Esophagus muscularis mucosa (tissue), 4 donors: ENCODE measurements around the gene ANKRD44. TPM values are rescaled to one million over a fixed set of nuclear protein-coding genes. Genes with fewer than 3 reads are reported as not detected.
A peak's percentile ranks its signal among the peaks of the same experiment; 100 is the strongest.

Experiments used
- DNase-seq: peaks from one replicate; pipeline ENCODE4 v3.0.0-alpha.2; 2017; ENCODE audit errors: extremely low spot score
- H3K27ac ChIP-seq, 4 donors: fragments of 200-600 bp; sonication (generic); replicated peaks in 1 of 4; 1 replicate in 3 of 4; 2 replicates in 1 of 4; pipeline ENCODE4 v1.5.1; 2016 to 2019; ENCODE audit warnings: mild to moderate bottlenecking in 1 of 4
- H3K27me3 ChIP-seq, 4 donors: fragments of 200-600 bp; sonication (generic); one replicate each; pipeline versions ENCODE4 v1.5.1 to v1.6.0; 2016 to 2019
- H3K36me3 ChIP-seq, 4 donors: fragments of 200-600 bp; sonication (generic); one replicate each; pipeline ENCODE4 v1.5.1; 2016 to 2019
- H3K4me1 ChIP-seq, 4 donors: fragments of 200-600 bp; sonication (generic); one replicate each; pipeline ENCODE4 v1.5.1; 2016 to 2019
- H3K4me3 ChIP-seq, 4 donors: fragments of 200-600 bp; sonication (generic); 1 replicate in 2 of 4; 2 replicates in 2 of 4; pipeline ENCODE4 v1.5.1; 2016 to 2019; ENCODE audit warnings: mild to moderate bottlenecking in 4 of 4, moderate library complexity in 1 of 4
- H3K9me3 ChIP-seq, 4 donors: fragments of 200-600 bp; sonication (generic); 1 replicate in 3 of 4; 2 replicates in 1 of 4; pipeline ENCODE4 v1.5.1; 2016 to 2019
- EP300 ChIP-seq: sonication (generic); formaldehyde crosslinking; IDR thresholded peaks from one replicate; pipeline ENCODE4 v1.6.1; 2017; ENCODE audit warnings: antibody characterized with exemption
- POLR2A ChIP-seq: fragments of 450-650 bp; IDR thresholded peaks from one replicate; pipeline ENCODE4 v1.6.1; 2017; ENCODE audit warnings: antibody characterized with exemption, moderate library complexity, mild to moderate bottlenecking, low read depth
- POLR2AphosphoS5 ChIP-seq, 2 donors: sonication (generic); formaldehyde crosslinking; IDR thresholded peaks; one replicate each; pipeline ENCODE4 v1.6.1; 2017; ENCODE audit warnings: antibody characterized with exemption in 2 of 2
- WGBS: methylation state at CpG from one replicate; pipeline ENCODE4 v1.1.5; 2018; 5-methylcytosine and 5-hydroxymethylcytosine counted together
- intact Hi-C: fragments of 100-400 bp; cut with DNase I; formaldehyde crosslinking; loops from one replicate; pipeline ENCODE4 v1.15.1; 2023
- total RNA-seq, 4 donors: library from RNA; depleted of rRNA; stranded (reverse); fragments of >200 nt; gene quantifications; one replicate each; pipeline versions ENCODE4 v1.1.0 to v1.2.1, GENCODE V29; 2016
- TF ChIP-seq, protein P1 (sequence below), 3 experiments: fragments of 200-600 bp in 2 of 3; fragments of 450-650 bp in 1 of 3; sonication (generic) in 2 of 3; IDR thresholded peaks; one replicate each; pipeline ENCODE4 v1.5.1; 2017 to 2019; ENCODE audit warnings: antibody characterized with exemption in 3 of 3, mild to moderate bottlenecking in 2 of 3, moderate library complexity in 1 of 3

The ANKRD44 gene
- total RNA-seq, 4 donors from 2014 or later = 41.4 to 76.6 (median 48.1) TPM

DNA sequence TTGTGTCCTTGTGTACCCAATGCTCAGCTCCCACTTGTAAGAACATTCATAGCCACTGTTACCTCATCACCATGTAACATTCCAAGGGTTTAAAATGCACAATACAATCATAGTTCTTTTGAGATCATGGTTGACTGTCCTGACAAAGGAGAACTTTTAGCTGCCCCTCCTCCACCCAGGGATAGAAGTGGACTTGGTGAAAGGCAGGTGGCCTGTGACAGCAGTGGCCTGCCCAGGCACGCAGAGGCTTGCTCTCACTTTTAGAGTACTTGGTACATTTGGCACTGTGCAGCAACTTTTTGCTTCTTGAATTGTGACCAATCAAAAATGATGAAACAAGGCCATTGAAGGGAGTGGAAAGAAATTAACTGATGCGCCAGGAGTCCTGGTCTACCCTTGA, 108.7 kb downstream of the ANKRD44 start:
- DNase-seq = no peak
- 100% methylated on average over 2 of the region's 2 CpGs for WGBS
- H3K27me3 ChIP-seq = no peaks in the 10 kb centered on the region
- no peak overlapping the region for H3K27ac ChIP-seq
- H3K36me3 ChIP-seq = no peaks in the 10 kb centered on the region
- intact Hi-C loops = no loop called here
- no peak for TF ChIP-seq EP300
- TF ChIP-seq, protein P1, sequence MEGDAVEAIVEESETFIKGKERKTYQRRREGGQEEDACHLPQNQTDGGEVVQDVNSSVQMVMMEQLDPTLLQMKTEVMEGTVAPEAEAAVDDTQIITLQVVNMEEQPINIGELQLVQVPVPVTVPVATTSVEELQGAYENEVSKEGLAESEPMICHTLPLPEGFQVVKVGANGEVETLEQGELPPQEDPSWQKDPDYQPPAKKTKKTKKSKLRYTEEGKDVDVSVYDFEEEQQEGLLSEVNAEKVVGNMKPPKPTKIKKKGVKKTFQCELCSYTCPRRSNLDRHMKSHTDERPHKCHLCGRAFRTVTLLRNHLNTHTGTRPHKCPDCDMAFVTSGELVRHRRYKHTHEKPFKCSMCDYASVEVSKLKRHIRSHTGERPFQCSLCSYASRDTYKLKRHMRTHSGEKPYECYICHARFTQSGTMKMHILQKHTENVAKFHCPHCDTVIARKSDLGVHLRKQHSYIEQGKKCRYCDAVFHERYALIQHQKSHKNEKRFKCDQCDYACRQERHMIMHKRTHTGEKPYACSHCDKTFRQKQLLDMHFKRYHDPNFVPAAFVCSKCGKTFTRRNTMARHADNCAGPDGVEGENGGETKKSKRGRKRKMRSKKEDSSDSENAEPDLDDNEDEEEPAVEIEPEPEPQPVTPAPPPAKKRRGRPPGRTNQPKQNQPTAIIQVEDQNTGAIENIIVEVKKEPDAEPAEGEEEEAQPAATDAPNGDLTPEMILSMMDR (IDR thresholded peaks at IDR 0.05) = no peak
- TF ChIP-seq POLR2AphosphoS5 (IDR thresholded peaks at IDR 0.05) = no peak
- TF ChIP-seq POLR2A = no peak
- no peak overlapping the region for H3K4me3 ChIP-seq
- no peaks in the 10 kb centered on the region for H3K9me3 ChIP-seq
- H3K4me1 ChIP-seq = peaks cover 4 to 75% (median 74%) of the 10 kb centered on the region in 4 donors

DNA sequence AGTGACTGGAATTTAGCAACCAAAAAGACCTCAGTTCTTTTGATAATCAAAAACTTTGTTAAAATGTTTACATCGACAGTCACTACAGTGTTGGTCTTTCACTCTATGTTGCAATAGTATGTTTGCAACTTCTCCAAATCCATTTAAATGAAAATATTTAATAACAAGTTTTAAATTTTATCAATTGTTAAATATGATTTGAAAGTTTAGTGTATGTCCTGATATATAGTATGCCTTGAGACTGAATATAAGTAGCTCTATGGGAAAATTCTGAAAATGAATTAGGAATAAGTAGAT, 109.9 kb downstream of the ANKRD44 start:
- Histone ChIP-seq H3K4me3 (no peak overlapping the region), H3K27me3 (no peaks in the 10 kb centered on the region), H3K9me3 (no peaks in the 10 kb centered on the region), H3K4me1 (peaks cover 8 to 77% (median 75%) of the 10 kb centered on the region in 4 donors), H3K36me3 (no peaks in the 10 kb centered on the region), H3K27ac (peak overlapping the region in 2 of 4 donors; percentile 4 to 53)
- TF ChIP-seq POLR2AphosphoS5 (IDR thresholded peaks at IDR 0.05) (no peak), POLR2A (no peak), EP300 (no peak)
- TF ChIP-seq, protein P1 (IDR thresholded peaks at IDR 0.05) = no peak
- WGBS = 74% methylated on average over 1 of the region's 1 CpG
- DNase-seq = no peak
- intact Hi-C loops = no loop called here

GRCh38 chr2:197200051-197200761, 110.4 kb downstream of the ANKRD44 start:
- Histone ChIP-seq H3K4me1 (peaks cover 7 to 77% (median 75%) of the 10 kb centered on the region in 4 donors), H3K9me3 (no peaks in the 10 kb centered on the region), H3K27me3 (no peaks in the 10 kb centered on the region), H3K36me3 (no peaks in the 10 kb centered on the region), H3K27ac (peak overlapping the region; percentile 1 to 53 (median 40)), H3K4me3 (no peak overlapping the region)
- WGBS = 40% methylated on average over 3 of the region's 3 CpGs
- intact Hi-C loops = no loop called here
- DNase-seq = no peak
- TF ChIP-seq, protein P1 (IDR thresholded peaks at IDR 0.05) = no peak
- TF ChIP-seq EP300 (no peak), POLR2AphosphoS5 (IDR thresholded peaks at IDR 0.05) (no peak), POLR2A (no peak)

DNA sequence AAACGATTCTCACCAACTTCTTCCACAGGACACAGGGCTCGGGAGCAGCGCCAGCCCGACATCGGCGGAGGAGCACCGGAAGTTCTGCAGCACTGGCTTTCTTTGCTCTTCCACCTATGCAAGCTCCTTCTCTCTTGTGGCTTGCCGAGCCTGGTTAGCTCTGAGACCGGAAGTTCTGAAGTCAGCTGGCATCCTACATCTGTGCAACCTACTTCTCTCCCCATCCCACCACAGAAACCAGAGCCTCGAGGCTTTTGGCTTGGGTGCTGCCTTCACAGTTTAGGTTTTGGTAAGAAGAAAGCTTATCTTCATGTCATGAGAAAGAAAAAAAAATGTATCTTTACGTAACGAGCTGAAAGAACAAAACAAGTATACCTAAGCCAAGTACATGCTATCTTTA, 111.7 kb downstream of the ANKRD44 start:
- H3K9me3 ChIP-seq = no peaks in the 10 kb centered on the region
- peaks cover 5 to 70% (median 70%) of the 10 kb centered on the region in 4 donors for H3K4me1 ChIP-seq
- 43% methylated on average over 12 of the region's 12 CpGs for WGBS
- intact Hi-C loops = no loop called here
- peak overlapping the region in 3 of 4 donors; percentile 7 to 31 (median 15) for H3K4me3 ChIP-seq
- H3K27me3 ChIP-seq = no peaks in the 10 kb centered on the region
- no peaks in the 10 kb centered on the region for H3K36me3 ChIP-seq
- H3K27ac ChIP-seq = peak overlapping the region; percentile 30 to 53 (median 44)
- no peak for DNase-seq
- TF ChIP-seq POLR2AphosphoS5 (IDR thresholded peaks at IDR 0.05) (peak; percentile 9 to 44), POLR2A (no peak)

DNA sequence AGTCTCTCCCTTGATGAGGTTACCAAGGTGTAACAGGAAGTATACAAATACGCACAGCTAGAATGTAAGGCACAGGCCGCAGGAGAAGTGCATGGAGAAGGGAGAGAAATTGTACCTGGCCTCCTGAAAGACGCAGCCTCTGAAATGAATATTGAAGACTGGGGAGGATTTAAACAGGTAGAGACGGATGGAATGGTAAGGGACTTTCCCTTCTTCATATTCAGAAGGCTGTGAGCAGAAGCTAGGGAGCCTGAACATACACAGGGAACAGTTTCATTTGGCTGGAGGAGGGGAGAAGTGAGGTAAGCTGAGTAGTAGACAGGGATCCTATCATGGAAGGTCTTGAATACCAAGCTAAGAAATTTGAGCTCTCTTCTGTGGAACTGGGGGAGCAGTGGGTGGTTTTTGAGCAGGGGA, 112.7 kb downstream of the ANKRD44 start:
- Histone ChIP-seq H3K27ac (peak overlapping the region in 2 of 4 donors; percentile 32 to 53), H3K36me3 (no peaks in the 10 kb centered on the region)
- intact Hi-C loops = no loop called here

More for the DNA sequence above, 112.7 kb downstream of the ANKRD44 start:
- WGBS = 88% methylated on average over 4 of the region's 4 CpGs
- TF ChIP-seq, protein P1 (IDR thresholded peaks at IDR 0.05) = no peak
- TF ChIP-seq EP300 = no peak
- no peak for TF ChIP-seq POLR2AphosphoS5 (IDR thresholded peaks at IDR 0.05)
- no peak for TF ChIP-seq POLR2A
- H3K9me3 ChIP-seq = no peaks in the 10 kb centered on the region
- DNase-seq = peak; percentile 21
- no peak overlapping the region for H3K4me3 ChIP-seq
- peaks cover 5 to 70% (median 67%) of the 10 kb centered on the region in 4 donors for H3K4me1 ChIP-seq
- no peaks in the 10 kb centered on the region for H3K27me3 ChIP-seq
